Suprapubic skin (tissue), 4 donors: ENCODE data around the gene MYO7B. TPM values are rescaled to one million over a fixed set of nuclear protein-coding genes. Genes with fewer than 3 reads are reported as not detected.
A peak's percentile ranks its signal among the peaks of the same experiment; 100 is the strongest.

Source experiments
- DNase-seq, 2 donors: peaks; one replicate each; pipeline ENCODE4 v3.0.0-alpha.2; 2019; ENCODE audit warnings: low spot score in 2 of 2
- H3K27ac ChIP-seq: fragments of 200-600 bp; sonication (generic); one replicate; pipeline ENCODE4 v1.5.1; 2019
- H3K27me3 ChIP-seq: fragments of 200-600 bp; sonication (generic); one replicate; pipeline ENCODE4 v1.5.1; 2019
- H3K36me3 ChIP-seq: fragments of 200-600 bp; sonication (generic); one replicate; pipeline ENCODE4 v1.5.1; 2019
- H3K4me1 ChIP-seq: fragments of 200-600 bp; sonication (generic); one replicate; pipeline ENCODE4 v1.5.1; 2019
- H3K4me3 ChIP-seq: fragments of 200-600 bp; sonication (generic); one replicate; pipeline ENCODE4 v1.5.1; 2019; ENCODE audit warnings: mild to moderate bottlenecking
- H3K9me3 ChIP-seq: fragments of 200-600 bp; sonication (generic); one replicate; pipeline ENCODE4 v1.5.1; 2019
- EP300 ChIP-seq: sonication (generic); formaldehyde crosslinking; IDR thresholded peaks from one replicate; pipeline ENCODE4 v1.6.1; 2017; ENCODE audit warnings: antibody characterized with exemption
- POLR2A ChIP-seq, 2 donors: fragments of 450-650 bp; IDR thresholded peaks; one replicate each; pipeline ENCODE4 v1.6.1; 2017; ENCODE audit warnings: antibody characterized with exemption in 2 of 2, mild to moderate bottlenecking in 2 of 2, moderate library complexity in 2 of 2
- POLR2AphosphoS5 ChIP-seq, 3 donors: sonication (generic); formaldehyde crosslinking; IDR thresholded peaks; one replicate each; pipeline ENCODE4 v1.6.1; 2017; ENCODE audit warnings: antibody characterized with exemption in 3 of 3
- WGBS: methylation state at CpG from one replicate; pipeline ENCODE4 v1.1.5; 2018; 5-methylcytosine and 5-hydroxymethylcytosine counted together
- total RNA-seq, 4 donors: library from RNA; depleted of rRNA; stranded (reverse); fragments of >200 nt; gene quantifications; one replicate each; pipeline ENCODE4 v1.1.0, GENCODE V29; 2016
- TF ChIP-seq, protein P1 (sequence below), 2 donors: fragments of 200-600 bp in 1 of 2; fragments of 450-650 bp in 1 of 2; sonication (generic) in 1 of 2; IDR thresholded peaks; one replicate each; pipeline ENCODE4 v1.5.1; 2016 to 2019; ENCODE audit warnings: antibody characterized with exemption in 2 of 2, mild to moderate bottlenecking in 1 of 2, moderate library complexity in 1 of 2

The MYO7B gene
- total RNA-seq, 4 donors from 2014 or later, result 0.72 to 4.7 (median 3.6) TPM

DNA sequence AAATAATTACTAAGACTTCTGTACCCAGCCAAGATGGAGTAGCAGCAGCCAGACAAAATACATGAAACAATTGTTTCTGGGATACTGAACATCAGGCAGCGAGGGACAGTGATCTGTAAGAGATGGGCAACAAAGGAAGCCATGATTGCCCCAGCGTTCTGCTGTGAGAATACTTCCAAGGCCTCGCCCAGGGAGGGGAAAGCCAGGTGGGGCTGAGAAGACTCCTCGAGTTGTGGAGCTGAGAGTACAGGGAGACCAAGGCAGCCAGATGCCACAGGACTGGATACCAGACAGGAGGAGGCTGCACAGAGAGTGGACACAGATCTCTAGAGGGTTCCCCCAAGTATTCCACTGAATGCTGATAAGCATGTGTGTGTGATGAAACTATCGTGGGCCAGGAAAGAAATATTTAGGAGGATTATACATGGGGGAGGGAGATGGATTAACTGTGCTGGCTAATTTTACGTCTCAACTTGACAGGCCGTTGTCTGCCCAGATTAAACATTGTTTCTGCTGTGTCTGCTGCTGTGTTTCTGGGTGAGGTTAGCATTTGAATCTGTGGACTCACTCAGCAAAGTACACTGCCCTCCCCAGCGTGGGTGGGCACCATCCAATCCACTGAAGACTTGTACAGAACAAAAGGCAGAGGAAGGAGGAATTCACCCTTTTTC is 150.1 kb downstream of the MYO7B start:
- TF ChIP-seq, protein P1, sequence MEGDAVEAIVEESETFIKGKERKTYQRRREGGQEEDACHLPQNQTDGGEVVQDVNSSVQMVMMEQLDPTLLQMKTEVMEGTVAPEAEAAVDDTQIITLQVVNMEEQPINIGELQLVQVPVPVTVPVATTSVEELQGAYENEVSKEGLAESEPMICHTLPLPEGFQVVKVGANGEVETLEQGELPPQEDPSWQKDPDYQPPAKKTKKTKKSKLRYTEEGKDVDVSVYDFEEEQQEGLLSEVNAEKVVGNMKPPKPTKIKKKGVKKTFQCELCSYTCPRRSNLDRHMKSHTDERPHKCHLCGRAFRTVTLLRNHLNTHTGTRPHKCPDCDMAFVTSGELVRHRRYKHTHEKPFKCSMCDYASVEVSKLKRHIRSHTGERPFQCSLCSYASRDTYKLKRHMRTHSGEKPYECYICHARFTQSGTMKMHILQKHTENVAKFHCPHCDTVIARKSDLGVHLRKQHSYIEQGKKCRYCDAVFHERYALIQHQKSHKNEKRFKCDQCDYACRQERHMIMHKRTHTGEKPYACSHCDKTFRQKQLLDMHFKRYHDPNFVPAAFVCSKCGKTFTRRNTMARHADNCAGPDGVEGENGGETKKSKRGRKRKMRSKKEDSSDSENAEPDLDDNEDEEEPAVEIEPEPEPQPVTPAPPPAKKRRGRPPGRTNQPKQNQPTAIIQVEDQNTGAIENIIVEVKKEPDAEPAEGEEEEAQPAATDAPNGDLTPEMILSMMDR (IDR thresholded peaks at IDR 0.05), result no peak
- no peak for TF ChIP-seq POLR2AphosphoS5 (IDR thresholded peaks at IDR 0.05)
- no peak for TF ChIP-seq EP300
- no peak for TF ChIP-seq POLR2A (IDR thresholded peaks at IDR 0.05)
- DNase-seq, result peak in 1 of 2 donors; percentile 36
- Histone ChIP-seq H3K9me3 (peaks cover 4% of the 10 kb centered on the region), H3K4me3 (no peak overlapping the region), H3K36me3 (no peaks in the 10 kb centered on the region), H3K4me1 (no peaks in the 10 kb centered on the region), H3K27ac (no peak overlapping the region), H3K27me3 (no peaks in the 10 kb centered on the region)
- 70% methylated on average over 8 of the region's 8 CpGs for WGBS

Other genes with a start within 250 kb of the MYO7B start
- 100 to 1,000 TPM in 1 of 4 donors, 10 to 100 TPM in 3; 35.5 to 103 (median 39.1) TPM for gene ERCC3, start 241.5 kb upstream of the MYO7B start, total RNA-seq
- gene MAP3K2, start 147.7 kb upstream of the MYO7B start, total RNA-seq, result 10 to 100 TPM; 29.4 to 49.1 (median 44.0) TPM
- gene PROC, start 117.3 kb upstream of the MYO7B start, total RNA-seq, result 1 to 10 TPM in 1 of 4 donors, under 1 TPM in 1, not detected in 2; 0.36 to 7.1 TPM
- 10 to 100 TPM; 23.2 to 51.4 (median 29.9) TPM for gene IWS1, start 9.2 kb upstream of the MYO7B start, total RNA-seq
- gene GPR17, start 110.5 kb downstream of the MYO7B start, total RNA-seq, result under 1 TPM in 2 of 4 donors, not detected in 2; 0.48 to 0.52 TPM
- 10 to 100 TPM in 2 of 4 donors, 1 to 10 TPM in 2; 9.2 to 40.0 (median 15.4) TPM for gene LIMS2, start 139.8 kb downstream of the MYO7B start, total RNA-seq
- gene SFT2D3, start 165.8 kb downstream of the MYO7B start, total RNA-seq, result 10 to 100 TPM; 10.2 to 15.9 (median 12.2) TPM